NCI-H774 (cell line): ENCODE data around the gene ADGRF5.

ENCODE experiments used
- DNase-seq: peaks from one replicate; lab custom pipeline; 2025; lab: John Stamatoyannopoulos, UW

Gene ADGRF5, protein sequence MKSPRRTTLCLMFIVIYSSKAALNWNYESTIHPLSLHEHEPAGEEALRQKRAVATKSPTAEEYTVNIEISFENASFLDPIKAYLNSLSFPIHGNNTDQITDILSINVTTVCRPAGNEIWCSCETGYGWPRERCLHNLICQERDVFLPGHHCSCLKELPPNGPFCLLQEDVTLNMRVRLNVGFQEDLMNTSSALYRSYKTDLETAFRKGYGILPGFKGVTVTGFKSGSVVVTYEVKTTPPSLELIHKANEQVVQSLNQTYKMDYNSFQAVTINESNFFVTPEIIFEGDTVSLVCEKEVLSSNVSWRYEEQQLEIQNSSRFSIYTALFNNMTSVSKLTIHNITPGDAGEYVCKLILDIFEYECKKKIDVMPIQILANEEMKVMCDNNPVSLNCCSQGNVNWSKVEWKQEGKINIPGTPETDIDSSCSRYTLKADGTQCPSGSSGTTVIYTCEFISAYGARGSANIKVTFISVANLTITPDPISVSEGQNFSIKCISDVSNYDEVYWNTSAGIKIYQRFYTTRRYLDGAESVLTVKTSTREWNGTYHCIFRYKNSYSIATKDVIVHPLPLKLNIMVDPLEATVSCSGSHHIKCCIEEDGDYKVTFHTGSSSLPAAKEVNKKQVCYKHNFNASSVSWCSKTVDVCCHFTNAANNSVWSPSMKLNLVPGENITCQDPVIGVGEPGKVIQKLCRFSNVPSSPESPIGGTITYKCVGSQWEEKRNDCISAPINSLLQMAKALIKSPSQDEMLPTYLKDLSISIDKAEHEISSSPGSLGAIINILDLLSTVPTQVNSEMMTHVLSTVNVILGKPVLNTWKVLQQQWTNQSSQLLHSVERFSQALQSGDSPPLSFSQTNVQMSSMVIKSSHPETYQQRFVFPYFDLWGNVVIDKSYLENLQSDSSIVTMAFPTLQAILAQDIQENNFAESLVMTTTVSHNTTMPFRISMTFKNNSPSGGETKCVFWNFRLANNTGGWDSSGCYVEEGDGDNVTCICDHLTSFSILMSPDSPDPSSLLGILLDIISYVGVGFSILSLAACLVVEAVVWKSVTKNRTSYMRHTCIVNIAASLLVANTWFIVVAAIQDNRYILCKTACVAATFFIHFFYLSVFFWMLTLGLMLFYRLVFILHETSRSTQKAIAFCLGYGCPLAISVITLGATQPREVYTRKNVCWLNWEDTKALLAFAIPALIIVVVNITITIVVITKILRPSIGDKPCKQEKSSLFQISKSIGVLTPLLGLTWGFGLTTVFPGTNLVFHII (N-terminal part only)

DNA sequence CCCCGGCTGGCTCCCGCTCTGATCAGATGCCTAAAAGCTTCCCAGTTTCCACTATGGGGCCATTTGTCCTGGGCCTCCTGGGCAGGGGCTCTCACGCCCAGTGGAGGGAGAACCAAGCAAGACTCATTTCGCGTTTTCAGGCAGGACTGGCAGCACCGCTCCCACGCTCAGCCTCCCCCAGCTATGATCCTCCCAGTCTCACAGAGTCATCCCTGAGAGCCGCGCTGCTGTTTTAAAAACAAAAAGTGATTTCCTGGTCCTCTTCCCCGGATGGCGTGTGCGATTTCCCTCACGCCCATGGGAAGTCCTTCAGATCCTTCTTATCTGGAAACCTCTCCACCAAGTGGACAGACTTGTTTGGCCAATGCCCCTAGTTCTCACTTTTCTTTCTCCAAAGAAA, at the start of gene ADGRF5:
ADGRF5 (minus strand) TSS at position 208 of the 400 bp plus-strand sequence. CDS start 15,176 bp downstream, outside the sequence.
- DNase-seq = no peak

DNA sequence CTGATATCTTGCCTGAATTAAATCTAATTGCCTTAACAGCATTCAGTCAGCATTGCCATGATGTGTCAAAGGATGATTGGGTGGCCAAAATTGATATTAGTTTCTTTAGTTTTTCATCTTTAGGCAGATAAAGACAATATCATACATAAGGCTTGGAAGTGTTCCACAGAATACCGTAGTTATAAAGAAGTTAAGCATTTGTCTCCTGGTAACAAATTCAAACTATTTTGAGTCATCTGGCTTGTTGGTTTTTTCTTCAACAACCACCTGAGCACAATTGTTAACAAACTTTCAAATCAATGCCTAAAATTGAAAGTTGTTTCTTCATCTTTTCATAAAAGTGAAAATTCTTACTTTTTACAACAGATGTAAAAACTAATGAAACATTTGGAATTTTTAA, 47.5 kb upstream of the ADGRF5 start:
- DNase-seq = no peak

DNA sequence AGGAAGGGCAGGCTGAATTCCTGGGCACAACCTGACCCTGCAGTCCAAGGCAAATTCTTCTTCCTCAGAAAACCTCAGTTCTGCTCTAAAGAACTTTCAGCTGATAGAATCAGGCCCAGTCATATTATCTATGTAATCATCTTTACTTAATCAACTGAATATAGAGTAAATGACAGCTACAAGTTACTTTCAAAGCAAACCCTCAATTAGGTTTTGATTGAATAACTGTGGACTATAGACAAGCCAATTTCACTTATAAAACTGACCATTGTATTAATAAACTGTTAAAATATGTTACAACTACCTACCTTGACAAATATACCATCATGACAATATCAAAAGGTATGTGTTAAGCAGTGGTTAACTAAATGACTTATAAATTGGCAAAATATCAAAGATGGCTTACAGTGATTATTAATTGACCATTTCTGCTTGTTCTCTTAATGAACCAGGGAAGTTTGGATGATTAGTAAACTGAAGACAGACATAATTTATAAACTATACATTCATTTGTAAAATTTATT, 46.1 kb upstream of the ADGRF5 start:
- no peak for DNase-seq

DNA sequence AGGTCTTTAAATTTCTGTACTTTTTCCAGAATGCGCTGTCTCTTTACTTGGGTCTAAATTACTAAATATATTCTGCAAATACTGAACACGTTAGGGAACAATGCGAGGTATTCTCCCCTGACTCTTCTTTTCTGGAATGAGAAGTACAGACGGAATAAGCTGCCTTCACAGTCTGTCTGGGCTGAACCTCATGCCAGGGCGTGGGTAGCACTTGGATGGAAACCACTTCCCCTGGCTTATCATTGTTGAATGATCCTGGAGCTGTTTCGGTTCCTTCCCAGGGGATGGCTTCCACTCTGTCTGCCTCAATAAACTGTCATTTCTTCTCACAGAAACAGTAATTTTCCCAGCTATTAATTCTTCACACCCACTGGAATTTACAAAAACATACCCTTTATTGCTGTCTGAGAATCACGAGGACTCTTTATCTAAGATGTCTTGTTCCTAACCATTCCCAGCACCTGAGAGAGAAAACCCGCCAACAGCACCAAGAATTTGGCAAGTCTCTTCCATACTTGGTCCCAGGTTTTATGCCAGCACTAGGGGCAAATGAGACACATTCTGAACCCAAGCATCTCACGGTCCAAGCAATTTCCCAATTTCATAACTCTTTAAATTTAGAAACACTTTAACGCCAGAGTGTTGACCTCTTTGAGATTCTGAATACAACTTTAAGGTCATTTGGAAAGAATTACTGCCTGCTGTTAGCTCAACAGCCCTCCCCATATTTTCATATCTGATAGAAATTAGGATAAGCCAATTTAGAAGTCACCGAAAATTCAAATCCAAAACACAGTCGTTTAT, 43.2 kb upstream of the ADGRF5 start:
- no peak for DNase-seq

DNA sequence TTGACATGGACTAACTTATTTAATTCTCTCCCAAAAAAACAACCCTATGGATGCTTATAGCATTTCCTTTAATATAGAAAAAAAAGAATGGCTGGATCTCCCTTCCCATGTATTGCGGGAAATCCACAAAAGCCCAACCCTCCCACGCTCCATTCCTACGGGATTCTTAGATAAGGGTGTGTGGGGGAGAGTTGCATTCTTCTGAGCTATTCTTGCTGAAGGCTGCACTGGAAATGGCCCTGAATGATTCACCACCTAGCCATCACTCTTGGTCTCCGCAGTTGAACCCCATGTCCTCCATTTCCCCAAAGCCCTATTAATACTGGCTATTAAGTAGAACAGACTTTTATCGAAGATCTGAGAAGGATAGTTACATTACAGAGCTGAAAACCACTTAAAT, 41.9 kb upstream of the ADGRF5 start:
- no peak for DNase-seq

DNA sequence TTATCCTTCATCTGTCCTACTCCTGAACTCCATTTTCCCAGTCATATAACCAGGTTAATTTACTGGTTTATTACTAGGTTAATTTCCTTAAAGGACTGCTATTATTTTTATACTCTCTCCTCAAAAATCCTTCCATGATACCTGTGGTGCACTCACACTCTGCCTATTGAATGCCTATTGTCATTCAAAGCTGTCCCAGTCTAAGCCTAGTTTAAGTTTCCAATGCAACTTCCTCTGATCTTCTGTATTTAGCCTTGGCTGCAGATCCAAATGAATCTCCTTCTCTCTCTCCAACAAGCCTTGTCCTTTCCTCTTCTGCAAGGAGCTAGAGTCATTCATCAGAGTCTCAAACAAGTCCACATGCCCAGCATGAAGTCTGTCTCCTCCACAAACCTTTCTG, 41.3 kb upstream of the ADGRF5 start:
- DNase-seq = no peak

DNA sequence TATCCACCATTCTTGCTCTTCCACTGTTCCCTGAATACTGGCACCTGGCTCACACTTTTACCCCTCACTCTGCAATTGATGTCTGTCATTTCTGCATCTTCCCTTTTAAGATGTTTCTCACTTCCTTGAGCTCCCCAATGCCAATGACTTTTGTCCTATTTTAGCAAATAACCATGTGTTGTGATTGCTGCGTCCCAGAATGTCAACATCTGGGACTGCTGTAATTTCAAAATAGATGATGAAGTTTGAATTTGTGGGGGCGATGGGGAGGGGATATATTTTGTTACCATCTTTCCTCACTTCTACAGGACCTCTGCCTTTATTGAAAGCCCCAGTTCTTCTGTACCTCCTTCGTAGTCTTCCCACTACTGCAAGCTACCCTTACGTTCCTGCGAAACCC, 40.0 kb upstream of the ADGRF5 start:
- DNase-seq = no peak

DNA sequence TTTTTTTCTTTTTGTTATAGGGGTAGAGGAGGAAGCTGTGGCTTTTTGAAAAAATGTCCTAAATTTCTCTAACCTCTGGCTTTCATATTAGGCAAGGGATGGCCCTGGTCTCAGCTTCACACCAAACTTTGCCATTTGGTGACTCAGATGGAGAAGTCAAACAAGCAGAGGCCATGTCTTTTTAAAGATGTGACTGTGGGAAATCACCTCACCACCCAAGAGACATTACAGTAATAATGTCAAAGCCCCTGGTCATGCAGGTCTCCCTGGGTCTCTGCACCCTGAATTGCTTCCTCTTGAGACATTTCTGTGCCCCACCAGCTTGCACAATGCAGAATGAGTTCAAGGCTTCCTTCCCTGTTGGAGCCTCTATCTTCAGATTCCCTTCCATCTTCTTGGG, 39.5 kb upstream of the ADGRF5 start:
- no peak for DNase-seq

DNA sequence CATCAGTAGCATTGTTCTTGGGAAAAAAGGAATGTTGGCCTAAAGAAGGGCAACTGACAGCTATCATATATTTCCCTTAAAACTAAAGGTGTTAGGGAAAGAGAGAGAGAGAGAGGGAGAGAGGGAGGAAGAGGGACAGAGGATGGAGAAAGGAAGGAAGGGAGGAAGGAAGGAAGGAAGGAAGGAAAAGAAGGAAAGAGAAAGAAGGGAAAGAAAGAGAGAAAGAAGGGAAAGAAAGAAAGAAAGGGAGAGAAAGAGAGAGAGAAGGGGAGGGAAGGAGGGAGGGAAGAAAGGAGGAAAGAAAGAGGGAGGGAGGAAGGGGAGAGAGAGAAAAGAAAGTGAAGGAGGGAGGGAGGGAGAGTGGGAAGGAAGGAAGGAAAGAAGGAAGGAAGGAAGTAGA, 37.7 kb upstream of the ADGRF5 start:
- DNase-seq = no peak

DNA sequence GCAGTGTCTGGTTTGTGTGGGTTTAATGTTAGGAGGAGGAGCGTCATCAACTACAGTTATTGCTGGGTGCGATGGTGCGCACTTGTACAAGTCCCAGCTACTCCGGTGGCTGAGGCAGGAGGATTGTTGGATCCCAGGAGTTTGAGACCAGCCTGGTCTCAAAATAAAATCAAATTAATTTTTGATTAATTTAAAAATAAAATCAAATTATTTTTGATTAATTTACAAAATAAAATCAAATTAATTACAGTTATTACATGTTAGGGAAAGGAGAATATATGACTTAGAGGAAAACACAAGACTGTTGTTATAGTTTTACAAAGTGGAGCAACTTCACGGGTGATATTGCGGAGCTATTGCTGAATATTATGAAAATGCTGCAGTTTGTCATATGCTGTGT, 34.7 kb upstream of the ADGRF5 start:
- DNase-seq = no peak

DNA sequence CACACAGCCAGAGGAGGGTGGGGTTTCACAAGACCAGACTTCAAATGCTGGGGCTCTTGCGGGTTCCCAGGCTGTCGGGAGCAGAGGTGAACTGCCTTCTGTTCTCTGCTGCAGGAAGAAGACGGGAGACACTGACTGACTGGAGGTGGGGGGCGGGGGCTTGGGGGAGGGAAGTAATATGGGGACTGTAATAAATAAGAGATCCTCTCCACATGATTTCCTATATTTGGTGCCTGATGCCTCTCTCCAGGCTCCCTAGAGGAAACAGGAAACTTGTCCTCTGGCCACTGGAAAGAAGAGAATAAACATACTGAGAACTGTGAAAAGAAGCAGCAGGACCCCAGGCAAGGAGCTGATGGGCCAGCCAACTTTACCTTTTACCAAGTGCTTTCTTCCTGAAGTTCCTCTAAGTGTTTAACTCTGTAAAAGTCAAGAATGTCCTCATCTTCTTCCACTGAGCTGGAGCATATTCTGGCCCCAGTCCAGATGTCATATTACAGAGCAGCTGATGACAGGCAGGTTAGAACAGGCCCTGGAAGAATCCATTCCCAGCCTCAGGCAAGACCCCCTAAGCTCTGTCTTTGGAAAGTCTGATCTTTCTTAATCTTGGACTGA, 33.2 kb upstream of the ADGRF5 start:
- no peak for DNase-seq

DNA sequence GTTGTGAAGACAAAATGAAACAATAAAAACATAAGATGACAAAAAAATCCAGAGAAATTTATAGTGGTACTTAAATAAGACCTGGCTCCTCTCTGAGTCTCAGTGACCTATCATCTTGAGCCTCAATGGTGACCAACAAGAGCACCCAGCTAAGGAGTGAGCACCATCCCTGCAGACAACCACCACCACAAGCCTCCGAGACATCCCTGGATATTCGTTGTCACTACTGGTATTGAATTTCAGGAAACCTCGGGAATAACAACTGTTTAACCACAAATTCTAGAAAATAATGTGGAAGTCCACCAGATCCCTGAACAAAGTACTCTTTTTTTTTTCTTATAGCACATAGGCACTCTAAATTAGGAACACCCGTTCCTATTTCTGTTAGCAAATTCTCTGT, 32.2 kb upstream of the ADGRF5 start:
- no peak for DNase-seq

DNA sequence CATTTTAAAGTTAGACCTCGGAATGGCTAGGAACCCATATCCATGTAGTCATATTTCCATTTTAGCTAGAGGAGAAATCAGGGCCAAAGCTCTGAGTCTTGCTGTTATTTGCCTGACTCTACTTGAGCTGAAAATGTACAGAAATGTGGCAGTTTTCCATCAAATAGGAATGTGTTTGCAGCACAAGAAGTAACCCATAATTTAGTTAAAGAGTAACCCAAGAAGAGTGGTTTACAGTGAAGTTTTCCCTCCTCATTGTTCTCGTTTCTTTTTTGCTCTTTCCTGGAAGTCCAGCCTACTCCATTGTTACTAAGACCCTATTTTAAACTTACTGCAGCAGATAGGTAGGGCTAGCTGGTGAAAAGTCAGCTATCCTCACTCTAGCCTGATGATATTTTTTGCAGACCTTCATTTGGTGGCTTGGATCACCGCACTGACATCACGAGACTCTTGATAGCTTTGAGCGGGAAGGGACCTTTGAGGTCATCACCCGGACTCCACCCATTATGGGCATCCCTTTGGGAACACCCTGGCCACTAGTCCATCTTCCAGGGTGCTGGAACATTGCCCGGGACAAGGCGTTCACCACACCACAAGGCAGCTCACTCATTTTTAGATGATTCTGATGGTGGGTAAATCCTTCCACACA, 28.0 kb upstream of the ADGRF5 start:
- no peak for DNase-seq

DNA sequence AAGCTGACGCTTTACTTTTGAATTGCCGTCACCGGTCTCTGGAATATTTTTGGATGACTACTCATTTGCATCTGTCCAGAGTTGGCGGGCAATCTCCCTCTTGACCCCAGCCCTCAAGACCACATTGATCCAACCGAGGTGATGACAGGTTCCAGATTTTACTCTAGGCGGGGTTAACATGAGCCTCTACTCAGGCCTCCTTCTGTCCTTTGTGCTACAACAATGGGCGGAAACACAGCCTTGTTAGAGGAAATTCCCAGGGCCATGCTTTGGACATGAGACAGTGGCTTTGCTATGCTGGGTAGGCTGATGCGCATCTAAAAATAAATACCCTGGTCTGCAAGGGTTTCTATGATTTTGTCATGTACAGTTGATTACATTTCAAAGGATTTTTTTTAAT, 27.0 kb upstream of the ADGRF5 start:
- DNase-seq = no peak

DNA sequence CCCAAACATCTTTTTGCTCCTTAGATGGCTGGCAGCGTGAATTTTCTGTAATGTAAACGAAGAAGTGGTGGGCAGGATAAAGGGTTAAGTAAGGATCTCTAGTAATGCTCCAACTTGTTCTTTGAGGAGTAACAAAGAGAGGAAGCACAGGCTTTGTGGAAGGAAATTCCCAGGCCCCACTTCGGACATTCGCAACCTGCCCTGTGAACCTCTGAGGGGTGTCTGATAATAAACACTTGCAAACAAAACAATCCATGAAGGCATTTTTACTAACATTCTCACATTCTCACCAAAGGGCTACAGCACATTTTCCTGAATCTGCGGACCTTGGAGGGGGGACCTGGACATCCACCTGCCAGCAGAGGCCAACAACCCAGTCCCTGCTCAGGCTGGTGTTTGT, 25.8 kb upstream of the ADGRF5 start:
- DNase-seq = no peak

DNA sequence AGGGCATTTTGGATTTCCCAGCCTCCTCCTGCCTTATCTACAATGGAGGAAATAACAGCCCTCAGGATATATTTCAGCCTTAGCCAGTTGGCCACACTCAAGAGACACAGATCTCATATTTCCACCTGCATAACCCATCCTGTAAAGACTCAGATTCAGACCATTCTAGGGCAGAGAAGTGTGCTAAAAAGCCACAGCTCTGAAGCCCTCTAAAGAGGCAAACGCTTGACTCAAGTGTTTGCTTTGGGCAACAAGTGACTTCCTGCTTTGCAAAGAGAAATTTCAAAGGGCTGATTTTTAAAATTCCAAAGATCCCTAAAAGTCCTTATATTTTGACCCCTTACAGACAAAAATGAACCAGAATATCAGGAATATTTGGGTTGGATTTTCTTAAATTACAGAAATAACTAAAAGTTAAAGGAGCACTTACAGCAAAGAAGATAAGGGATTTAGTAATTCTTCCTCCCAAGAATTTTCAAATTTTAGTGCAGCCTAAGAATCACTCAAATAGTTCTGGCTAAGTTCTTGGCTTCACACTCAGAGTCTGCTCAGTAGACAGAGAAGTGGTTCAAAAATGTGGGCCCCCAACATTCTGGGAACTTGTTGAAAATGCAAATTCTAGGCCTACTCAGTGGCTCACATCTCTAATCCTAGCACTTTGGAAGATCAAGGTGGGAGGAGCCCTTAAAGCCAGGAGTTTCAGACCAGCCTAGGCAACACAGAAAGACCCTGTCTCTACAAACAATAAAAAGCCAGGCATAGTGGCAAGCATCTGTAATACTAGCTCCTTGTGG, 18.9 kb upstream of the ADGRF5 start:
- peak; percentile 54 for DNase-seq

DNA sequence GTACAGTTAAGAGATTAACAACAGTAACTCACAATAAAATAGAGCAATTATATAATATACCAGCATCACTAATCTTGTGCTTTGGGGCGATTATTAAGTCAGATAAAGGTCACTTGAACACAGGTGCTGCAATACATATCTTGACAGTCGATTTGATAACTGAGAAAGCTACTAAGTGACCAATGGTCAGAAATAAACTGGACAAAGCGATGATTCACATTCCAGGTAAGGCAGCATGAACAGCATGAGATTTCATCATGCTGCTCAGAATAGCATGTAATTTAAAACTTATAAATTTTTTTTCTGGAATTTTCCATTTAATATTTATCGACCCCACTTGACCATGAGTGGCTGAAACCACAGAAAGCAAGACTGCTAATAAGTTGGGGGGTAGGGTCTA, 15.9 kb upstream of the ADGRF5 start:
- no peak for DNase-seq

DNA sequence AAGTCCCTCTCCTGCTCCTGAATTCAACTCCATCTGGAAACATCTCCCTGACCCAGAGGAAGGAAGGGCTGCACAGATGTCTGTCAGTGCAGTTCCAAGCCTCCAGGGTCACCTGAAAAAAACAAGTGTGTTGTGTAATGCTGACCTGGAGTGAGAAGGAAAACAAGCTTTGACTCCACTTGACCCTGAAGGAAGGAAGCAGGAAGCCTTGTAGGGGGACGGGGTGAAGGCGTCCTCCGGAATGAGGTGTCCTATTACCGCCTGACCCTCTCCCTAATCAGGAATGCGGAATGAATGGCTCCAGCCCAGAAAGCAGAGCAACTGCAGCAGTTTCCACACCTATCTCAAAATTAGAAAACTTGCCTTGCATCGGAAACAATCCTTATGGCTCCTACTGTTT, 13.9 kb upstream of the ADGRF5 start:
- DNase-seq = no peak

DNA sequence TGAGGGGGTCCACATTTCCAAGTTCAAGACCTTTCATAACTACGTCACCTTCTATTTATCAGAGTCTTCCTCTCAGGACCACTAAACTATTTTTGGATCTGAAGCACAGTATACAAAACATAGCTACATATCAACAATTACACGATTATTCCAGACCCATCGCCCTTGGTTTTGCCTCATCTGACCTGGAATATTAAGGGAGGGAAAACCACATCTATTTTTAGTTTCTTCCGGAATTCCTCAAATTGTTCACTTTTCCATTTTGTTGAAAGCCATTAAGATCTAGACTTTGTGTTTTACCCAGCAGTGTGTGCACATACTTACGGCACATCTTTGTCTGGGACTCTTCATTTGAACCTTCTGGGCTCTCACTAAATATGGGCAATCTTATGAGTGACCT, 12.0 kb upstream of the ADGRF5 start:
- no peak for DNase-seq
